Endothelial cell of umbilical vein (primary cell): ENCODE measurements around the gene ALOX15. TPM values are rescaled to one million over a fixed set of nuclear protein-coding genes. Genes with fewer than 3 reads are reported as not detected.

Source experiments
- BruUV-seq: library from RNA; stranded (reverse); fragments of 400-500 nt; replicated peaks from 2 replicates; lab custom pipeline; 2021; lab: Mats Ljungman, UMichigan
- CTCF ChIA-PET: fragments of 300-600, 350-600 bp; sonication (Branson Sonifier 250); formaldehyde crosslinking; loops from one replicate; lab custom pipeline; 2021; ENCODE audit warnings: antibody characterized with exemption, inconsistent platforms; lab: Charles Lee
- POLR2A ChIA-PET: fragments of 300-600, 350-600 bp; sonication (Branson Sonifier 250); formaldehyde crosslinking; loops from one replicate; lab custom pipeline; 2021; ENCODE audit warnings: antibody characterized with exemption, inconsistent platforms; lab: Charles Lee
- DNase-seq: peaks from one replicate; pipeline ENCODE4 v3.0.0-alpha.2; 2011; ENCODE audit warnings: low read depth, low spot score
- FAIRE-seq: peaks from 2 replicates; lab custom pipeline; 2011; peaks lifted over from hg19 to GRCh38; lab: Jason Lieb, UNC
- H2AFZ ChIP-seq: 2 replicates; pipeline ENCODE4 v1.6.0; 2012; ENCODE audit warnings: low read depth, low read length, control low read depth, inconsistent platforms
- H3K27ac ChIP-seq: 2 replicates; pipeline ENCODE4 v1.5.1; 2011; ENCODE audit warnings: low read depth, mild to moderate bottlenecking, control low read depth, low read length, moderate library complexity; ENCODE audit not compliant: insufficient read depth
- H3K27me3 ChIP-seq, 2 experiments: 2 replicates each; pipeline versions ENCODE4 v1.6.0 to v1.6.1; 2011; ENCODE audit warnings: low read length in 2 of 2, mixed read lengths in 1 of 2; ENCODE audit not compliant: control insufficient read depth in 2 of 2, insufficient read depth in 2 of 2
- H3K36me3 ChIP-seq, 2 experiments: 2 replicates in 1 of 2; 3 replicates in 1 of 2; pipeline ENCODE4 v1.5.1; 2011; ENCODE audit warnings: low read length in 2 of 2, mild to moderate bottlenecking in 1 of 2, moderate library complexity in 1 of 2; ENCODE audit not compliant: control insufficient read depth in 2 of 2, insufficient read depth in 2 of 2; ENCODE audit errors: extremely low read depth in 1 of 2
- H3K4me1 ChIP-seq: 3 replicates; pipeline ENCODE4 v1.5.1; 2011; ENCODE audit warnings: mild to moderate bottlenecking, low read length; ENCODE audit not compliant: control insufficient read depth, insufficient read depth; ENCODE audit errors: extremely low read depth
- H3K4me2 ChIP-seq: 2 replicates; pipeline ENCODE4 v1.6.1; 2011; ENCODE audit warnings: low read length, control low read depth, mixed read lengths; ENCODE audit not compliant: insufficient read depth
- H3K4me3 ChIP-seq, 3 experiments: fragments of 200-600 bp in 1 of 3; sonication (generic), shearing (Covaris generic) in 1 of 3; replicated peaks in 1 of 3; 2 replicates each; pipeline ENCODE4 v1.5.1; 2011 to 2016; ENCODE audit warnings: control low read depth in 3 of 3, low read length in 3 of 3, mild to moderate bottlenecking in 2 of 3, inconsistent platforms in 1 of 3, low read depth in 1 of 3, moderate library complexity in 1 of 3; ENCODE audit not compliant: insufficient read depth in 1 of 3
- H3K79me2 ChIP-seq: 2 replicates; pipeline ENCODE4 v1.6.0; 2012; ENCODE audit warnings: low read length, inconsistent platforms; ENCODE audit not compliant: control insufficient read depth, insufficient read depth
- H3K9ac ChIP-seq: replicated peaks from 2 replicates; pipeline ENCODE3; 2011; ENCODE audit warnings: low read length, control low read depth; ENCODE audit not compliant: insufficient read depth; ENCODE audit errors: extremely low read depth
- H3K9me1 ChIP-seq: replicated peaks from 3 replicates; pipeline ENCODE4 v1.6.0; 2011; ENCODE audit warnings: mild to moderate bottlenecking, low read length; ENCODE audit not compliant: control insufficient read depth, insufficient read depth; ENCODE audit errors: extremely low read depth
- H3K9me3 ChIP-seq: replicated peaks from 2 replicates; pipeline ENCODE4 v1.5.1; 2012; ENCODE audit warnings: low read length, inconsistent platforms; ENCODE audit not compliant: control insufficient read depth, insufficient read depth
- H4K20me1 ChIP-seq: replicated peaks from 2 replicates; pipeline ENCODE3; 2011; ENCODE audit warnings: mild to moderate bottlenecking, low read length; ENCODE audit not compliant: control insufficient read depth, insufficient read depth; ENCODE audit errors: extremely low read depth
- EZH2 ChIP-seq: IDR thresholded peaks from 2 replicates; pipeline ENCODE4 v1.6.1; 2012; ENCODE audit warnings: borderline replicate concordance, low read depth, mild to moderate bottlenecking, moderate library complexity, low read length, inconsistent platforms; ENCODE audit not compliant: severe bottlenecking
- FOS ChIP-seq: IDR thresholded peaks from 2 replicates; pipeline ENCODE4 v1.6.1; 2011; ENCODE audit warnings: mild to moderate bottlenecking, low read length, moderate library complexity, borderline replicate concordance; ENCODE audit not compliant: insufficient read depth
- GATA2 ChIP-seq: IDR thresholded peaks from 2 replicates; pipeline ENCODE4 v1.7.0; 2011; ENCODE audit warnings: low read depth, mild to moderate bottlenecking, moderate library complexity, mixed read lengths, low read length; ENCODE audit not compliant: insufficient read length, insufficient read depth
- JUN ChIP-seq: IDR thresholded peaks from 2 replicates; pipeline ENCODE4 v1.6.1; 2011; ENCODE audit warnings: borderline replicate concordance, low read depth; ENCODE audit not compliant: insufficient read length, insufficient read depth
- MYC ChIP-seq: IDR thresholded peaks from one replicate; pipeline ENCODE4 v1.6.1; 2011; ENCODE audit warnings: mild to moderate bottlenecking, low read depth, low read length
- POLR2A ChIP-seq: IDR thresholded peaks from 2 replicates; pipeline ENCODE4 v1.6.1; 2012; ENCODE audit warnings: low read depth, mild to moderate bottlenecking, control low read depth, low read length
- POLR2AphosphoS5 ChIP-seq: IDR thresholded peaks from 2 replicates; pipeline ENCODE4 v1.6.1; 2012; ENCODE audit warnings: low read depth, mild to moderate bottlenecking, control low read depth, low read length, moderate library complexity; ENCODE audit not compliant: insufficient read depth
- dilution Hi-C: fragments of 300-500 bp; cut with MboI; formaldehyde crosslinking; loops from one replicate; pipeline ENCODE4 v1.15.0; 2019; ENCODE audit warnings: low sequenced_read_pairs; ENCODE audit not compliant: extremely low pct_ligation_motif_present
- intact Hi-C: fragments of 100-400 bp; cut with micrococcal nuclease; formaldehyde crosslinking; loops from one replicate; pipeline ENCODE4 v1.10.0; 2022
- polyA plus RNA-seq, 4 experiments: library from polyadenylated mRNA; depleted of rRNA in 3 of 4; stranded (reverse) in 3 of 4; unstranded in 1 of 4; fragments of >200 nt; gene quantifications; 2 replicates each; pipeline versions ENCODE4 v1.2.1 to v1.2.3, GENCODE V29; 2011 to 2012; ENCODE audit warnings: missing spikeins in 1 of 4
- total RNA-seq: library from RNA; stranded (reverse); gene quantifications from 2 replicates; pipeline ENCODE4 v1.2.3, GENCODE V29; 2021
- TF ChIP-seq, protein P1 (sequence below): IDR thresholded peaks from 2 replicates; pipeline ENCODE4 v1.6.1; 2011; ENCODE audit not compliant: insufficient read depth, insufficient read length
- TF ChIP-seq, protein P2 (sequence below), 2 donors: IDR thresholded peaks; 1 replicate in 1 of 2; 2 replicates in 1 of 2; pipeline ENCODE4 v1.5.1; 2011; ENCODE audit warnings: low read length in 2 of 2, mild to moderate bottlenecking in 2 of 2, moderate library complexity in 2 of 2, control low read depth in 1 of 2, inconsistent platforms in 1 of 2, low read depth in 1 of 2; ENCODE audit not compliant: insufficient read depth in 1 of 2; ENCODE audit errors: extremely low read depth in 1 of 2

The ALOX15 gene
- total and polyA plus RNA-seq, 2 donors (not counting 3 experiments of a cell fraction or from before 2014, with no cell fraction given) = not detected

DNA sequence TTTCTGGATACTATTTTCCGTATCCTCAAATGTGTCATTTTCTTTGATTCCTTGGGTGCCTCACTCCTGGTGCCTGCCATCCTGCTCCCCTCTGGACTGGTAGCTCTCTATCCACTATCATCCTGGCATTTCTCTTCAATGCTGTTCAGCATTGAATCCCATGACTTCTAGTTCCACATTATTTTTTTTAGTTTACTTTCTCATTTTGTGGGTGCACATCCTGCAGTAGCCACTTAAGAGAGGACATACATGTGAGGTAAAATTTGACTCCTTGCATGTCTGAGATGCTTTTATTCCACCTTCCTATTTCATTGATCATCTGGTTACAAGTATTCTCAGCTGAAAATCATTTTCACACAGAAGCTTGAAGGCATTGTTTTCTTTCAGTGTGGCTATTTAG, 19.1 kb downstream of the ALOX15 start:
- H4K20me1 ChIP-seq = no peaks in the 10 kb centered on the region
- H3K27ac ChIP-seq = no peak overlapping the region
- TF ChIP-seq FOS (no peak), MYC (no peak), GATA2 (no peak), POLR2A (no peak), JUN (no peak), EZH2 (no peak), POLR2AphosphoS5 (no peak)
- TF ChIP-seq, protein P1, sequence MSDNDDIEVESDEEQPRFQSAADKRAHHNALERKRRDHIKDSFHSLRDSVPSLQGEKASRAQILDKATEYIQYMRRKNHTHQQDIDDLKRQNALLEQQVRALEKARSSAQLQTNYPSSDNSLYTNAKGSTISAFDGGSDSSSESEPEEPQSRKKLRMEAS = no peak
- TF ChIP-seq, protein P2, sequence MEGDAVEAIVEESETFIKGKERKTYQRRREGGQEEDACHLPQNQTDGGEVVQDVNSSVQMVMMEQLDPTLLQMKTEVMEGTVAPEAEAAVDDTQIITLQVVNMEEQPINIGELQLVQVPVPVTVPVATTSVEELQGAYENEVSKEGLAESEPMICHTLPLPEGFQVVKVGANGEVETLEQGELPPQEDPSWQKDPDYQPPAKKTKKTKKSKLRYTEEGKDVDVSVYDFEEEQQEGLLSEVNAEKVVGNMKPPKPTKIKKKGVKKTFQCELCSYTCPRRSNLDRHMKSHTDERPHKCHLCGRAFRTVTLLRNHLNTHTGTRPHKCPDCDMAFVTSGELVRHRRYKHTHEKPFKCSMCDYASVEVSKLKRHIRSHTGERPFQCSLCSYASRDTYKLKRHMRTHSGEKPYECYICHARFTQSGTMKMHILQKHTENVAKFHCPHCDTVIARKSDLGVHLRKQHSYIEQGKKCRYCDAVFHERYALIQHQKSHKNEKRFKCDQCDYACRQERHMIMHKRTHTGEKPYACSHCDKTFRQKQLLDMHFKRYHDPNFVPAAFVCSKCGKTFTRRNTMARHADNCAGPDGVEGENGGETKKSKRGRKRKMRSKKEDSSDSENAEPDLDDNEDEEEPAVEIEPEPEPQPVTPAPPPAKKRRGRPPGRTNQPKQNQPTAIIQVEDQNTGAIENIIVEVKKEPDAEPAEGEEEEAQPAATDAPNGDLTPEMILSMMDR (IDR thresholded peaks at IDR 0.05; ENCODE audit: extremely low read depth in 1 of 2, insufficient read depth in 1 of 2, low read depth in 1 of 2, low read length in 2 of 2) = no peak
- H3K4me2 ChIP-seq = no peak overlapping the region
- ChIA-PET POLR2A (no interaction called here), CTCF (interaction anchor here (1.1 to 7.0 kb wide), 3 partner anchors 10 to 202 kb away, joined by 3 to 213 read pairs (median 5); no protein-coding TSS in a partner anchor)
- no peaks in the 10 kb centered on the region for H3K36me3 ChIP-seq
- dilution Hi-C loops (no loop called here), intact Hi-C loops (no loop called here)
- BruUV-seq = no TSS peak
- H3K4me1 ChIP-seq = no peaks in the 10 kb centered on the region
- no peak overlapping the region for H3K9ac ChIP-seq
- DNase-seq (no peak), FAIRE-seq (no peak)
- H3K27me3 ChIP-seq = peaks cover 12 to 19% of the 10 kb centered on the region in 2 experiments
- no peaks in the 10 kb centered on the region for H3K79me2 ChIP-seq
- no peak overlapping the region for H3K4me3 ChIP-seq
- no peaks in the 10 kb centered on the region for H3K9me1 ChIP-seq
- H3K9me3 ChIP-seq = no peaks in the 10 kb centered on the region
- H2AFZ ChIP-seq = no peak overlapping the region
